HepG2 (cell line): ENCODE results near the gene LRRN4. TPM values are rescaled to one million over a fixed set of nuclear protein-coding genes. Genes with fewer than 3 reads are reported as not detected.
A peak's percentile ranks its signal among the peaks of the same experiment; 100 is the strongest.

Experiments
- ATAC-seq: fragments of 200-7000 bp; cut with Tn5 transposase; 3 replicates; pipeline ENCODE4 v1.9.1; 2020; ENCODE audit warnings: mild to moderate bottlenecking, moderate library complexity
- BruUV-seq: library from RNA; stranded (reverse); fragments of 400-500 nt; replicated peaks from 2 replicates; lab custom pipeline; 2021; lab: Mats Ljungman, UMichigan
- CTCF ChIA-PET: fragments of 300-600 bp; formaldehyde crosslinking; extraction: SDS; loops from one replicate; lab custom pipeline; 2021; ENCODE audit warnings: low total read pairs, inconsistent platforms, low intra/inter-chr PET ratio; lab: Yijun Ruan, JAX
- POLR2A ChIA-PET: fragments of 350-600 bp; sonication (Branson Sonifier 250); formaldehyde crosslinking; loops from one replicate; lab custom pipeline; 2020; ENCODE audit warnings: antibody characterized with exemption, inconsistent platforms; lab: Yijun Ruan, JAX
- DNase-seq: peaks from one replicate; pipeline ENCODE4 v3.0.0-alpha.2; 2015; ENCODE audit warnings: low spot score
- FAIRE-seq: peaks from 3 replicates; lab custom pipeline; 2011; peaks lifted over from hg19 to GRCh38; lab: Jason Lieb, UNC
- H2AFZ ChIP-seq: one replicate; pipeline ENCODE4 v1.6.1; 2011; ENCODE audit warnings: low read length, inconsistent platforms
- H3K27ac ChIP-seq: fragments of 300-600 bp; 3 replicates; pipeline ENCODE4 v1.8.0; 2011; ENCODE audit warnings: mixed run types, mild to moderate bottlenecking, mixed read lengths, low read length, inconsistent platforms; ENCODE audit not compliant: insufficient read depth; ENCODE audit errors: extremely low read length
- H3K27me3 ChIP-seq, 2 experiments: fragments of 200-600 bp in 1 of 2; 2 replicates in 1 of 2; 3 replicates in 1 of 2; pipeline versions ENCODE4 v1.6.0 to v1.8.0; 2011; ENCODE audit warnings: low read length in 2 of 2, mild to moderate bottlenecking in 2 of 2, moderate library complexity in 2 of 2, inconsistent platforms in 1 of 2; ENCODE audit not compliant: insufficient read depth in 2 of 2, control insufficient read depth in 1 of 2
- H3K36me3 ChIP-seq, 2 experiments: fragments of 200-600 bp in 1 of 2; replicated peaks in 1 of 2; 2 replicates in 1 of 2; 3 replicates in 1 of 2; pipeline versions ENCODE4 v1.5.1 to v1.8.0; 2011; ENCODE audit warnings: low read length in 2 of 2, inconsistent platforms in 1 of 2; ENCODE audit not compliant: insufficient read depth in 2 of 2, control insufficient read depth in 1 of 2
- H3K4me1 ChIP-seq: 2 replicates; pipeline ENCODE4 v1.5.1; 2012; ENCODE audit warnings: low read length, inconsistent platforms; ENCODE audit not compliant: insufficient read depth
- H3K4me2 ChIP-seq: 2 replicates; pipeline ENCODE4 v1.6.0; 2011; ENCODE audit warnings: low read depth, low read length, inconsistent platforms
- H3K4me3 ChIP-seq, 3 experiments: fragments of 200-600 bp in 1 of 3; sonication (generic), shearing (Covaris generic) in 1 of 3; replicated peaks in 1 of 3; 2 replicates each; pipeline ENCODE4 v1.5.1; 2011 to 2016; ENCODE audit warnings: low read length in 3 of 3, inconsistent platforms in 2 of 3, low read depth in 2 of 3, mild to moderate bottlenecking in 2 of 3, control low read depth in 1 of 3, mixed read lengths in 1 of 3; ENCODE audit not compliant: insufficient read depth in 1 of 3
- H3K79me2 ChIP-seq: one replicate; pipeline ENCODE4 v1.6.1; 2011; ENCODE audit warnings: low read length, inconsistent platforms; ENCODE audit not compliant: insufficient read depth
- H3K9ac ChIP-seq: 2 replicates; pipeline ENCODE4 v1.6.0; 2011; ENCODE audit warnings: mild to moderate bottlenecking, low read depth, low read length, inconsistent platforms; ENCODE audit not compliant: insufficient read depth
- H3K9me3 ChIP-seq: 2 replicates; pipeline ENCODE4 v1.5.1; 2012; ENCODE audit warnings: mild to moderate bottlenecking, low read length
- H4K20me1 ChIP-seq: 2 replicates; pipeline ENCODE4 v1.6.0; 2011; ENCODE audit warnings: inconsistent platforms, mild to moderate bottlenecking, low read length, moderate library complexity; ENCODE audit not compliant: insufficient read depth
- ADNP ChIP-seq: sonication (generic); formaldehyde crosslinking; IDR thresholded peaks from 2 replicates; pipeline ENCODE4 v1.4.0; 2020; ENCODE audit warnings: missing genetic modification reagents
- CC2D1A ChIP-seq: sonication (generic); formaldehyde crosslinking; IDR thresholded peaks from 2 replicates; pipeline ENCODE4 v1.8.1; 2023; ENCODE audit warnings: mild to moderate bottlenecking, missing genetic modification reagents
- CHD4 ChIP-seq: fragments of 200-600 bp; sonication (generic); IDR thresholded peaks from 2 replicates; pipeline ENCODE4 v1.7.0; 2017; ENCODE audit warnings: mild to moderate bottlenecking, low read length, borderline replicate concordance
- ESRRA ChIP-seq: sonication (generic); formaldehyde crosslinking; IDR thresholded peaks from 2 replicates; pipeline ENCODE4 v1.5.1; 2020; ENCODE audit warnings: mild to moderate bottlenecking, low read depth, missing genetic modification reagents
- FIP1L1 ChIP-seq: fragments of 200-400 bp; formaldehyde crosslinking; IDR thresholded peaks from 2 replicates; pipeline ENCODE4 v1.6.1; 2018; ENCODE audit warnings: low read depth, mild to moderate bottlenecking, low read length, moderate library complexity, borderline replicate concordance; ENCODE audit not compliant: insufficient read depth
- FOXM1 ChIP-seq: sonication (generic); formaldehyde crosslinking; IDR thresholded peaks from 2 replicates; pipeline ENCODE4 v1.5.0; 2020; ENCODE audit warnings: missing genetic modification reagents
- GATAD2A ChIP-seq: IDR thresholded peaks from 2 replicates; pipeline ENCODE4 v1.6.1; 2016
- HDAC2 ChIP-seq: sonication (generic); formaldehyde crosslinking; IDR thresholded peaks from 2 replicates; pipeline ENCODE4 v1.4.0; 2020; ENCODE audit warnings: missing genetic modification reagents
- HIVEP1 ChIP-seq: sonication (generic); formaldehyde crosslinking; IDR thresholded peaks from 2 replicates; pipeline ENCODE4 v1.4.0; 2020; ENCODE audit warnings: mild to moderate bottlenecking, missing genetic modification reagents
- JUNB ChIP-seq: sonication (generic); formaldehyde crosslinking; IDR thresholded peaks from 2 replicates; pipeline ENCODE4 v1.8.0; 2022; ENCODE audit warnings: missing genetic modification reagents, mild to moderate bottlenecking, borderline replicate concordance
- KDM1A ChIP-seq: IDR thresholded peaks from 2 replicates; pipeline ENCODE4 v1.6.1; 2016; ENCODE audit warnings: missing compliant biosample characterization
- MIER2 ChIP-seq: IDR thresholded peaks from 2 replicates; pipeline ENCODE4 v1.6.1; 2016; ENCODE audit warnings: missing biosample characterization, missing genetic modification reagents
- NFYC ChIP-seq: IDR thresholded peaks from 2 replicates; pipeline ENCODE4 v1.6.1; 2016; ENCODE audit warnings: missing genetic modification reagents, missing compliant biosample characterization
- RARA ChIP-seq: IDR thresholded peaks from 2 replicates; pipeline ENCODE4 v1.6.1; 2016; ENCODE audit warnings: missing genetic modification reagents, missing compliant biosample characterization
- RCOR2 ChIP-seq: IDR thresholded peaks from 2 replicates; pipeline ENCODE4 v1.6.1; 2016; ENCODE audit warnings: missing biosample characterization, missing genetic modification reagents
- SALL2 ChIP-seq: sonication (generic); formaldehyde crosslinking; IDR thresholded peaks from 2 replicates; pipeline ENCODE4 v1.8.1; 2023; ENCODE audit warnings: mild to moderate bottlenecking, missing genetic modification reagents, inconsistent platforms
- SOX13 ChIP-seq, 3 experiments: fragments of 450-650 bp in 1 of 3; sonication (generic) in 1 of 3; formaldehyde crosslinking in 1 of 3; IDR thresholded peaks in 2 of 3; conservative IDR thresholded peaks in 1 of 3; 2 replicates each; pipeline versions ENCODE4 v1.5.0 to v1.6.1; 2016 to 2020; ENCODE audit warnings: antibody characterized with exemption in 1 of 3, mild to moderate bottlenecking in 1 of 3, missing compliant biosample characterization in 1 of 3, missing genetic modification reagents in 1 of 3, moderate library complexity in 1 of 3
- TARDBP ChIP-seq: sonication (generic); formaldehyde crosslinking; IDR thresholded peaks from 2 replicates; pipeline ENCODE4 v1.8.0; 2022; ENCODE audit warnings: mild to moderate bottlenecking, missing genetic modification reagents
- ZMYM2 ChIP-seq: sonication (generic); formaldehyde crosslinking; IDR thresholded peaks from 2 replicates; pipeline ENCODE4 v1.8.0; 2022; ENCODE audit warnings: mild to moderate bottlenecking, missing genetic modification reagents
- ZMYM3 ChIP-seq: sonication (generic); formaldehyde crosslinking; IDR thresholded peaks from 2 replicates; pipeline ENCODE4 v1.5.1; 2020; ENCODE audit warnings: mild to moderate bottlenecking, missing genetic modification reagents
- ZMYM4 ChIP-seq: sonication (generic); formaldehyde crosslinking; IDR thresholded peaks from 2 replicates; pipeline ENCODE4 v1.8.1; 2023; ENCODE audit warnings: mild to moderate bottlenecking, missing genetic modification reagents
- ZNF350 ChIP-seq: sonication (generic); formaldehyde crosslinking; IDR thresholded peaks from 2 replicates; pipeline ENCODE4 v1.4.0; 2020; ENCODE audit warnings: mild to moderate bottlenecking, low read depth, missing genetic modification reagents, borderline replicate concordance
- ZNF563 ChIP-seq: sonication (generic); formaldehyde crosslinking; IDR thresholded peaks from 2 replicates; pipeline ENCODE4 v1.8.0; 2022; ENCODE audit warnings: mild to moderate bottlenecking, moderate library complexity, missing genetic modification reagents
- ZNF629 ChIP-seq: sonication (generic); formaldehyde crosslinking; conservative IDR thresholded peaks from 2 replicates; pipeline ENCODE4 v1.5.0; 2020; ENCODE audit warnings: missing genetic modification reagents
- ZNF773 ChIP-seq: sonication (generic); formaldehyde crosslinking; IDR thresholded peaks from 2 replicates; pipeline ENCODE4 v1.4.0; 2020; ENCODE audit warnings: missing genetic modification reagents, borderline replicate concordance
- ZNF788 ChIP-seq: sonication (generic); formaldehyde crosslinking; IDR thresholded peaks from 2 replicates; pipeline ENCODE4 v1.5.0; 2020; ENCODE audit warnings: mild to moderate bottlenecking, missing genetic modification reagents, borderline replicate concordance
- ZNF841 ChIP-seq: sonication (generic); formaldehyde crosslinking; IDR thresholded peaks from 2 replicates; pipeline ENCODE4 v1.8.1; 2023; ENCODE audit warnings: missing genetic modification reagents, borderline replicate concordance
- ZSCAN31 ChIP-seq: sonication (generic); formaldehyde crosslinking; IDR thresholded peaks from 2 replicates; pipeline ENCODE4 v1.5.0; 2020; ENCODE audit warnings: low read depth, mild to moderate bottlenecking, missing genetic modification reagents
- WGBS: methylation state at CpG from one replicate; pipeline ENCODE4 v1.1.6; 2017; ENCODE audit warnings: low lambda C conversion rate; 5-methylcytosine and 5-hydroxymethylcytosine counted together
- in situ Hi-C: cut with HindIII; loops from 2 replicates; pipeline ENCODE4 v1.10.0; 2017; ENCODE audit warnings: low pct_unique_long_range_greater_than_20kb; ENCODE audit not compliant: extremely low pct_ligation_motif_present
- intact Hi-C: fragments of 100-400 bp; cut with micrococcal nuclease; formaldehyde crosslinking; loops from one replicate; pipeline ENCODE4 v1.10.0; 2022; ENCODE audit not compliant: unreplicated experiment
- polyA plus RNA-seq, 8 experiments: library from polyadenylated mRNA; depleted of rRNA in 3 of 8; stranded (reverse) in 7 of 8; unstranded in 1 of 8; fragments of >200 nt; fragmentation: Illumina TruSeq in 4 of 8; extraction: Trizol in 4 of 8; gene quantifications; 2 replicates each; pipeline versions ENCODE4 v1.2.1 to v1.2.3, GENCODE V29; 2011 to 2016; ENCODE audit warnings: low read depth in 4 of 8, missing spikeins in 1 of 8, mixed read lengths in 1 of 8; ENCODE audit not compliant: insufficient read depth in 1 of 8
- total RNA-seq, 5 experiments: library from RNA; depleted of rRNA; stranded (reverse); fragments of >200 nt; fragmentation: Illumina TruSeq; extraction: Trizol; gene quantifications; 2 replicates each; pipeline ENCODE4 v1.2.3, GENCODE V29; 2016; ENCODE audit warnings: low read depth in 1 of 5

The LRRN4 gene
- total and polyA plus RNA-seq, 2 of the 13 experiments (the other 11 are each of a cell fraction or from before 2014, with no cell fraction given), result 0.15 to 0.20 TPM

- TF ChIP-seq JUNB (no peak), ZSCAN31 (CRISPR knock-in tag) (no peak), NFYC (no peak), RARA (CRISPR knock-in tag) (peak; percentile 72), GATAD2A (peak; percentile 65)
Measured at GRCh38 chr20:6095409-6095808, 41.5 kb upstream of the LRRN4 start (continued).

- H3K79me2 ChIP-seq, result no peaks in the 10 kb centered on the region
- H3K9me3 ChIP-seq, result no peaks in the 10 kb centered on the region
- DNase-seq (no peak), FAIRE-seq (no peak), ATAC-seq (no peak)
- H2AFZ ChIP-seq, result no peak overlapping the region
- CTCF ChIA-PET, result no interaction called here
- intact Hi-C loops (no loop called here), in situ Hi-C loops (no loop called here)
- peaks cover 30% of the 10 kb centered on the region for H3K4me1 ChIP-seq
- BruUV-seq, result TSS peak; percentile 27
- peak overlapping the region; percentile 41; the same call in 1 of the 2 replicates for H3K4me2 ChIP-seq
- peak overlapping the region; percentile 63 for H3K27ac ChIP-seq
- H4K20me1 ChIP-seq, result no peaks in the 10 kb centered on the region
- WGBS, result 93% methylated on average over 4 of the region's 4 CpGs
- H3K9ac ChIP-seq, result no peak overlapping the region
- H3K27me3 ChIP-seq, result no peaks in the 10 kb centered on the region
- H3K36me3 ChIP-seq, result peaks cover 6 to 48% of the 10 kb centered on the region in 2 experiments; a peak in 4 of 5 replicates
- POLR2A ChIA-PET, result interaction anchor here (1.1 kb wide), 1 partner anchor 29 kb away, joined by 4 read pairs; the partner anchor contains the start of gene FERMT1
- H3K4me3 ChIP-seq, result no peak overlapping the region
- peak; percentile 98 for TF ChIP-seq ZNF629 (CRISPR knock-in tag)
- peak; percentile 84; the same call in 1 of the 2 replicates for TF ChIP-seq ZMYM2 (CRISPR knock-in tag)
- no peak for TF ChIP-seq ZNF773 (CRISPR knock-in tag)
- TF ChIP-seq TARDBP (CRISPR knock-in tag), result no peak
- TF ChIP-seq MIER2 (CRISPR knock-in tag), result no peak
- TF ChIP-seq ESRRA (CRISPR knock-in tag), result peak; percentile 55; the same call in 1 of the 2 replicates
- TF ChIP-seq ZMYM4, result no peak
- TF ChIP-seq CHD4, result peak; percentile 89; the same call in 1 of the 2 replicates
- TF ChIP-seq HIVEP1, result no peak
- peak; percentile 92 for TF ChIP-seq RCOR2 (CRISPR knock-in tag)
- TF ChIP-seq CC2D1A, result no peak
- TF ChIP-seq ZNF563, result no peak
- no peak for TF ChIP-seq SOX13 (IDR thresholded peaks at IDR 0.05)
- TF ChIP-seq SOX13 (CRISPR knock-in tag; conservative IDR thresholded peaks at IDR 0.05 in 1 of 2, IDR thresholded peaks at IDR 0.05 in 1 of 2), result peak in 1 of 2 experiments; percentile 36; a peak in 1 of 4 replicates
- peak; percentile 86 for TF ChIP-seq ZMYM3 (CRISPR knock-in tag)
- peak; percentile 40; the same call in 1 of the 2 replicates for TF ChIP-seq HDAC2
- no peak for TF ChIP-seq ZNF350 (CRISPR knock-in tag)
- TF ChIP-seq FOXM1 (CRISPR knock-in tag), result no peak
- TF ChIP-seq ZNF788 (CRISPR knock-in tag), result no peak
- TF ChIP-seq FIP1L1, result no peak
- peak; percentile 89 for TF ChIP-seq KDM1A
- no peak for TF ChIP-seq SALL2
- TF ChIP-seq ADNP (CRISPR knock-in tag), result peak; percentile 74; the same call in 1 of the 2 replicates
- TF ChIP-seq ZNF841, result no peak
Measured at GRCh38 chr20:6094565-6094964, 40.7 kb upstream of the LRRN4 start.
